ENCODE measurements around the gene CLCN3. TPM values are rescaled to one million over a fixed set of nuclear protein-coding genes. Genes with fewer than 3 reads are reported as not detected.

CLCN3 gene
- total and polyA plus RNA-seq, 10 of the 15 experiments (the other 5 are each of a cell fraction or from before 2014, with no cell fraction given) = 4.0 to 22.8 (median 11.8) TPM

DNA sequence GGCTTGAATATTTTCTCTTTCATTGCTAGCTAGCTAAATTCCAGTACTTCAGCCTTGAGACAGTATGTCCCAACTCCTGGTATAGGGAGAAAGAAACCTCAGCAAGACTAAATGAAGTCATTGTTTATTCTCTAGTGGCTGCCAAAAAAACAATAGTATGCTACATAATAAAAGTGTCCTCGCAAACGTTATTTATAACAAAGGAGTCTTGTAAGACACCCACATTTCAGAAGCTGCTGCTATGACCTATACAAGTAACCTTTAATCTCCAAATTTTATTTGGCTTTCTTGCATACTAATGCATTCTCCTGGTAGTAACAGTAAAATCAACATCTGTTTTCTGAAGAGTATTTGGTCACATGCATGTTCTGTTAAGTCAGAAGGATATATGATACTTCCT lies 36.8 kb upstream of the CLCN3 start (continued):
- TF ChIP-seq EP300 (IDR thresholded peaks at IDR 0.05; ENCODE audit: borderline replicate concordance in 1 of 2, control insufficient read depth in 1 of 2, low read depth in 2 of 2, low read length in 2 of 2) (no peak), CBFB (IDR thresholded peaks at IDR 0.05; ENCODE audit: low read depth) (no peak), RCOR1 (conservative IDR thresholded peaks at IDR 0.05; ENCODE audit: low read depth, low read length) (no peak)
- TF ChIP-seq, protein P1, sequence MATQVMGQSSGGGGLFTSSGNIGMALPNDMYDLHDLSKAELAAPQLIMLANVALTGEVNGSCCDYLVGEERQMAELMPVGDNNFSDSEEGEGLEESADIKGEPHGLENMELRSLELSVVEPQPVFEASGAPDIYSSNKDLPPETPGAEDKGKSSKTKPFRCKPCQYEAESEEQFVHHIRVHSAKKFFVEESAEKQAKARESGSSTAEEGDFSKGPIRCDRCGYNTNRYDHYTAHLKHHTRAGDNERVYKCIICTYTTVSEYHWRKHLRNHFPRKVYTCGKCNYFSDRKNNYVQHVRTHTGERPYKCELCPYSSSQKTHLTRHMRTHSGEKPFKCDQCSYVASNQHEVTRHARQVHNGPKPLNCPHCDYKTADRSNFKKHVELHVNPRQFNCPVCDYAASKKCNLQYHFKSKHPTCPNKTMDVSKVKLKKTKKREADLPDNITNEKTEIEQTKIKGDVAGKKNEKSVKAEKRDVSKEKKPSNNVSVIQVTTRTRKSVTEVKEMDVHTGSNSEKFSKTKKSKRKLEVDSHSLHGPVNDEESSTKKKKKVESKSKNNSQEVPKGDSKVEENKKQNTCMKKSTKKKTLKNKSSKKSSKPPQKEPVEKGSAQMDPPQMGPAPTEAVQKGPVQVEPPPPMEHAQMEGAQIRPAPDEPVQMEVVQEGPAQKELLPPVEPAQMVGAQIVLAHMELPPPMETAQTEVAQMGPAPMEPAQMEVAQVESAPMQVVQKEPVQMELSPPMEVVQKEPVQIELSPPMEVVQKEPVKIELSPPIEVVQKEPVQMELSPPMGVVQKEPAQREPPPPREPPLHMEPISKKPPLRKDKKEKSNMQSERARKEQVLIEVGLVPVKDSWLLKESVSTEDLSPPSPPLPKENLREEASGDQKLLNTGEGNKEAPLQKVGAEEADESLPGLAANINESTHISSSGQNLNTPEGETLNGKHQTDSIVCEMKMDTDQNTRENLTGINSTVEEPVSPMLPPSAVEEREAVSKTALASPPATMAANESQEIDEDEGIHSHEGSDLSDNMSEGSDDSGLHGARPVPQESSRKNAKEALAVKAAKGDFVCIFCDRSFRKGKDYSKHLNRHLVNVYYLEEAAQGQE (IDR thresholded peaks at IDR 0.05; ENCODE audit: low read depth, low read length) = no peak
- TF ChIP-seq, protein P2, sequence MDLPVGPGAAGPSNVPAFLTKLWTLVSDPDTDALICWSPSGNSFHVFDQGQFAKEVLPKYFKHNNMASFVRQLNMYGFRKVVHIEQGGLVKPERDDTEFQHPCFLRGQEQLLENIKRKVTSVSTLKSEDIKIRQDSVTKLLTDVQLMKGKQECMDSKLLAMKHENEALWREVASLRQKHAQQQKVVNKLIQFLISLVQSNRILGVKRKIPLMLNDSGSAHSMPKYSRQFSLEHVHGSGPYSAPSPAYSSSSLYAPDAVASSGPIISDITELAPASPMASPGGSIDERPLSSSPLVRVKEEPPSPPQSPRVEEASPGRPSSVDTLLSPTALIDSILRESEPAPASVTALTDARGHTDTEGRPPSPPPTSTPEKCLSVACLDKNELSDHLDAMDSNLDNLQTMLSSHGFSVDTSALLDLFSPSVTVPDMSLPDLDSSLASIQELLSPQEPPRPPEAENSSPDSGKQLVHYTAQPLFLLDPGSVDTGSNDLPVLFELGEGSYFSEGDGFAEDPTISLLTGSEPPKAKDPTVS (IDR thresholded peaks at IDR 0.05; ENCODE audit: low read depth, low read length) = no peak

DNA sequence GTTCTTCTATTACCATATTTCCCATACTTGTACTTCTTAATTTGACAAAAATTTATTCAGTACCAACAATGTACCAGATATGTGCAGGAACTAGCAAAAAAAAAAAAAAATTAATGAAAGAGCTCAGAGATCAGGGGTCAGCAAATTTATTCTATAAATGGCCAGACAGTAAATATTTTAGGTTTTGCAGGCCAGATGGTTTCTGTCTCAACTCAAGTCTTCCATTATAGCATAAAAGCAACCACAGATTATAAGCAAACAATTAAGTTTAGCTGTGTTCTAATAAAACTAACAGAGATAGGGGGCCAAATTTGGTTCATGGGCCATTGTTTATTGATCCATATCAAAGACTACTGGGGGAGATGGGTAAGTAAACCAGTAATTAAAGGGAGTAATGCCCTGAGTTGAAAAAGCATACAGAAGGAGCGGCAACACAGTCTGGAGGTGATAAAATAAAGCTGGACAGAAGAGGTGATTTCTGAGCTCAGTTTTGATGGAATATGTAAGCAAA lies 27.3 kb upstream of the CLCN3 start:
- Histone ChIP-seq H3K4me2 (ENCODE audit: control insufficient read depth, insufficient read depth) (no peak overlapping the region), H3K36me3 (ENCODE audit: control insufficient read depth in 2 of 2, insufficient read depth in 2 of 2, low read length in 1 of 2) (peaks cover 0 to 5% of the 10 kb centered on the region in 2 experiments; a peak in 1 of 4 replicates), H3K4me1 (ENCODE audit: control insufficient read depth, insufficient read depth, low read length) (no peaks in the 10 kb centered on the region), H3K9ac (ENCODE audit: control insufficient read depth, insufficient read depth, low read length) (no peak overlapping the region), H3K27me3 (replicated peaks in 1 of 2; ENCODE audit: control insufficient read depth in 2 of 2, insufficient read depth in 2 of 2, low read length in 1 of 2) (no peaks in the 10 kb centered on the region), H3K27ac (ENCODE audit: control insufficient read depth, insufficient read depth) (no peak overlapping the region), H4K20me1 (ENCODE audit: control insufficient read depth, insufficient read depth) (no peaks in the 10 kb centered on the region), H3K4me3 (no peak overlapping the region), H3K9me3 (replicated peaks; ENCODE audit: control insufficient read depth, insufficient read depth, low read length) (no peaks in the 10 kb centered on the region), H3K79me2 (ENCODE audit: control insufficient read depth, insufficient read depth, low read length) (no peaks in the 10 kb centered on the region), H2AFZ (ENCODE audit: control insufficient read depth, low read depth, low read length) (no peak overlapping the region)
- intact Hi-C loops (cut with micrococcal nuclease; ENCODE audit: unreplicated experiment) = no loop called here
- TF ChIP-seq ATF7 (IDR thresholded peaks at IDR 0.05; ENCODE audit: low read depth) (no peak), NFYA (IDR thresholded peaks at IDR 0.05; ENCODE audit: borderline replicate concordance, low read depth, low read length) (no peak), SREBF1 (IDR thresholded peaks at IDR 0.05; ENCODE audit: low read length) (no peak)
- no peak for FAIRE-seq
- ChIA-PET SMC1A (ENCODE audit: uncharacterized antibody, unreplicated experiment) (interaction anchor here (0.6 to 2.1 kb wide), 3 partner anchors 8 to 15 kb away, joined by 3 to 5 read pairs (median 3); no protein-coding TSS in a partner anchor), RAD21 (ENCODE audit: unreplicated experiment) (no interaction called here), CTCF (interaction anchor here (0.7 to 0.8 kb wide), 3 partner anchors 20 to 33 kb away, joined by 3 to 4 read pairs (median 4); no protein-coding TSS in a partner anchor), POLR2A (interaction anchor here (0.7 kb wide), 1 partner anchor 1984 kb away, joined by 3 read pairs; no protein-coding TSS in a partner anchor)
- in situ Hi-C loops (cut with MboI) = no loop called here
- no peak for DNase-seq (ENCODE audit: low read depth, low spot score)
- WGBS (ENCODE audit: insufficient coverage, insufficient replicate concordance, low lambda C conversion rate, missing lambda C conversion rate) = 100% methylated on average over 1 of the region's 1 CpG
- no peak for ATAC-seq
- no TSS peak for BruUV-seq (replicated peaks)
